Fibroblast of mammary gland (primary cell): ENCODE measurements around the gene ATP2A3.
A peak's percentile ranks its signal among the peaks of the same experiment; 100 is the strongest.

ENCODE experiments used
- DNase-seq: peaks from one replicate; pipeline ENCODE4 v3.0.0-alpha.2; 2010; ENCODE audit warnings: low read depth
- H3K4me3 ChIP-seq: 2 replicates; pipeline ENCODE4 v1.5.1; 2011; ENCODE audit warnings: low read depth, mild to moderate bottlenecking, low read length, moderate library complexity; ENCODE audit not compliant: control insufficient read depth
- TF ChIP-seq, protein P1 (sequence below): conservative IDR thresholded peaks from 2 replicates; pipeline ENCODE4 v1.5.1; 2011; ENCODE audit warnings: low read depth, low read length, inconsistent platforms; ENCODE audit not compliant: control insufficient read depth, insufficient read depth

ATP2A3 gene

DNA sequence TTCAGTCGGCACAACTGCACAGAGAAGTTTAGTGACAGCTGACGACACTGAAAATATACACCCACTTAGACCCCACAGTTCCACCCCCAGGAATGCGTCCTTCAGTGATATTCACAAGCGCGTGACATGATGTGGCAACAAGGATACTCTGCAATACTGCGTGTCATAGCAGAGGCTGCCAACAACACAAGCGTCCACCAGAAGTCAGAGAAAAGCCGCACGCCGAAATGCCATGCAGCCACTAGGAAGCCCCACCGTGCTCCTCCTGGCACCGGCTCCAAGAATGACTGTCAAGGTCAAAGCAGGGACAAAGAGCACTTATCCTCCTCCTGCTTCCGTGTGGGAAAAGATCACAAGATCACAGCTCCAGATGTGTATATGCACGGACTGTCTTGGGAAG lies 3.5 kb downstream of the ATP2A3 start:
- peak; percentile 72 for DNase-seq
- no peak overlapping the region for H3K4me3 ChIP-seq
- TF ChIP-seq, protein P1, sequence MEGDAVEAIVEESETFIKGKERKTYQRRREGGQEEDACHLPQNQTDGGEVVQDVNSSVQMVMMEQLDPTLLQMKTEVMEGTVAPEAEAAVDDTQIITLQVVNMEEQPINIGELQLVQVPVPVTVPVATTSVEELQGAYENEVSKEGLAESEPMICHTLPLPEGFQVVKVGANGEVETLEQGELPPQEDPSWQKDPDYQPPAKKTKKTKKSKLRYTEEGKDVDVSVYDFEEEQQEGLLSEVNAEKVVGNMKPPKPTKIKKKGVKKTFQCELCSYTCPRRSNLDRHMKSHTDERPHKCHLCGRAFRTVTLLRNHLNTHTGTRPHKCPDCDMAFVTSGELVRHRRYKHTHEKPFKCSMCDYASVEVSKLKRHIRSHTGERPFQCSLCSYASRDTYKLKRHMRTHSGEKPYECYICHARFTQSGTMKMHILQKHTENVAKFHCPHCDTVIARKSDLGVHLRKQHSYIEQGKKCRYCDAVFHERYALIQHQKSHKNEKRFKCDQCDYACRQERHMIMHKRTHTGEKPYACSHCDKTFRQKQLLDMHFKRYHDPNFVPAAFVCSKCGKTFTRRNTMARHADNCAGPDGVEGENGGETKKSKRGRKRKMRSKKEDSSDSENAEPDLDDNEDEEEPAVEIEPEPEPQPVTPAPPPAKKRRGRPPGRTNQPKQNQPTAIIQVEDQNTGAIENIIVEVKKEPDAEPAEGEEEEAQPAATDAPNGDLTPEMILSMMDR: no peak

DNA sequence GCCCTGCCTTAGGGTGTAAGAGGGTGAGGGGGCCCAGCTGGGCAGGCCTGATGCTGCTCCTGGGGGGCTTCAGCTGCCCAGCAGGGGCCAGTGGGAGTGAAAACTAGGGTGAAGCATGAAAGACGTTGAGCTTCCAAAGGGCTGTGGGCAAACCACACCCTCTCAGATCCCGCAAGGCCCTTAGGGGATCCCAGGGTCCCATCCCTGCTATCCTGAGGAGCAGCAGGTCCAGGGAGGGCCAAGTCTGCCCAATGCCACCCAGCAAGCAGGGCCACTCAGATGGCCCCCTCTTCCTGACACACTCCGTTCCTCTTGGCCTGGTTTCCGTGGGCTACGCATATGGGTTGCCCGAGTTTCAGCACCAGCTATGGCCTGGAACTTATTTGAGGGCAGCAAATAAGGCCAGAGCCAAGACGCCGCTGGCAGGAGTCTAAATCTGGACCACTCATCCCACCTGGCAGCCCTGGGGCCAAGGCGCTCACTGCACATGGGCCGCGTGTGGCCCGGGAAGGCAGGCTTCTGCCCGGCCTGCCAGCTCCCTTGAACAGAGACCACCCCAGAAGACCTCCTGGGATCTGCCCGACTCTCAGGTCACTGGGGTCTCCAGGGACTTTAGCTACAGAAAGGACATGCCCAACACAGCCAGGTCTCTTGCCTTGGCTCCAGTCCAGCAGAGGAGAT lies 4.2 kb downstream of the ATP2A3 start:
- TF ChIP-seq, protein P1: no peak
- no peak overlapping the region for H3K4me3 ChIP-seq
- DNase-seq: no peak

DNA sequence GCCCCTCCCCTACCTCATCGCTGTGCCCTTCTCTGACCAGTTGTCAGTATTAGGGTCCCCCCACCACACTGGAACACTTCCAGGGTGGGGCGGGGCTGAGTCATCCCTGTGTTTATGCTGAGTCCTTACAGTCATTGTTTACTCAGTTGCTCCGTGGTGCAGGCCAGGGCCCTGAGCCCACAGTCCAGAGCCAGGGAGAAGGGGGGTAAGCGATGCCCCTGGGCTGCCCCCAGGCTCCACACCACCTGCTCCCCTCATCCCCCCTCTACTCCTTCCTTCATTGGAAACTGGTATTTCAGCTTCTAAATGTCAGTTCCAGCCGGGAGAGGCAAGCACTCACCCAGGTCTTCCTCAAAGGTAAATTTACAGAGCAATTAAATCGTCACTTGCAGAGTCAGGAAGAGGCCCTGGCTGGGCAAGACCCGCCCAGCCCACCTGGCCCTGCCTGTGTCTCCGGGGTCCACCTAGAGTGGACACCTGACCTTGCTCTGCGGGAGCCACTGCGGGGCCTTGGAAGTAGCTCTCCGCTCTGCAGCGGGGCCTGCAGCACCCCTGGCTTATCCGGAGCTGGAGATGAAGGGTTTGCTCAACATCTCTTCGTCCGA lies 4.8 kb downstream of the ATP2A3 start:
- TF ChIP-seq, protein P1: no peak
- DNase-seq: peak; percentile 65
- no peak overlapping the region for H3K4me3 ChIP-seq

DNA sequence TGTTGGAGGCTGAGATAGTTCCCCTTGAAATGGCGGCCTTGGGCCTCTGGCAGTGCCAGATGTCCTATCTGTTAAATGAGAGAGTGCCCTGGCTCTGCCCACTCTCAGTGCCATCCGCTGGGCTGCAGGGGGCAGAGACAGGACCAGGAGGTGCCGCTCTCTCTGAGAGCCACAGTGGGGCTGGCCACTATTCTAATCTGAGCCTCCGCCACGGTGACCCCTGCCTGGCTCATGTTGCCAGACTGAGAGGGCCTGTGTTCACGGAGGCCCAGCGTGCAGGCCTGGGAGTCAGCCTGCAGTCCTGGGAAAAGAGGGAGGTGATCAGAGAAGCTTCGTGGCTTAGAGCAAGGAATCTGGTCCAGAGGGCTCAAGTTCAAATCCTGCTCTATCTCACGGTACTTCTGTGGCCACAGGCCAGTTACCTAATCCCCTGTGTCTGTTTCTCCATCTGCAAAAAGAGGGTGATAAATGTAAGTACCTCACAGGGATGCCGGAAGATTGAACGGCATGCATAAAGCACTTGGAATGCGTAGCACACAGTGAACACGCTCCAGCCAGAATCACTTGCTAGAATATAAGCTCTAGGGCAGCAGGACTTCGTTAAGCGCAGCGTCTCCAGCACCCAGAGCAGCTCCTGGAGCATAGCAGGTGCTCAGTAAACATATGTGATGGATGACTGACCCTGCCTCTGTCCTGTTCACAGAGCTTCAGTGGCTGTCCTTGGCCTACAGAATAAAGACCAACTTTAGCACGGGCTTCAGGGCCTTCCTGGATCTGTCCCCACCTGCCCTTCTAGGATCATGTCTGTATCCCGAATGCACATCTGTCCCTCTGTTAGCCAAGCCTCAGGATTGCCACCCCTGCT lies 6.3 kb downstream of the ATP2A3 start:
- TF ChIP-seq, protein P1: no peak
- H3K4me3 ChIP-seq: no peak overlapping the region

DNA sequence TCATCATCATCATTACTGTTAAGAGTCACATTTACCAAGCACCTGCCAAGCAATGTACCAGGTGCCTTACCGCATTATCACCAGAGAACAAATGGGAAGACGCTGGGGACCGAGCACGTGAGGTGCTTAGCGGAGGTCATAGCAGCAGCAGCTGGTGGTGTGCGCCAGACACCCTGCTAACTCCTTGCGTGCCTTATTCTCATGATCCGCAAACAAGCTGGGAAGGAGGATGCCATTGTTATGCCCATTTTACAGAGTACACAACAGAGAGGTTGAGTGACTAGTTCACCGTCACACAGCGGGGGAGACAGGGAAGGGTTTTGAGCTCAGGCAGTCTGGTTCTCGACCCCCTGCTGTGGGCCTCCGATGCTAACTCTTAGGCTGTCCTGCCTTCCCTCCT lies 7.3 kb downstream of the ATP2A3 start:
- no peak for DNase-seq
- H3K4me3 ChIP-seq: no peak overlapping the region
- TF ChIP-seq, protein P1: no peak

More for the DNA sequence above, 6.3 kb downstream of the ATP2A3 start:
- no peak for DNase-seq

DNA sequence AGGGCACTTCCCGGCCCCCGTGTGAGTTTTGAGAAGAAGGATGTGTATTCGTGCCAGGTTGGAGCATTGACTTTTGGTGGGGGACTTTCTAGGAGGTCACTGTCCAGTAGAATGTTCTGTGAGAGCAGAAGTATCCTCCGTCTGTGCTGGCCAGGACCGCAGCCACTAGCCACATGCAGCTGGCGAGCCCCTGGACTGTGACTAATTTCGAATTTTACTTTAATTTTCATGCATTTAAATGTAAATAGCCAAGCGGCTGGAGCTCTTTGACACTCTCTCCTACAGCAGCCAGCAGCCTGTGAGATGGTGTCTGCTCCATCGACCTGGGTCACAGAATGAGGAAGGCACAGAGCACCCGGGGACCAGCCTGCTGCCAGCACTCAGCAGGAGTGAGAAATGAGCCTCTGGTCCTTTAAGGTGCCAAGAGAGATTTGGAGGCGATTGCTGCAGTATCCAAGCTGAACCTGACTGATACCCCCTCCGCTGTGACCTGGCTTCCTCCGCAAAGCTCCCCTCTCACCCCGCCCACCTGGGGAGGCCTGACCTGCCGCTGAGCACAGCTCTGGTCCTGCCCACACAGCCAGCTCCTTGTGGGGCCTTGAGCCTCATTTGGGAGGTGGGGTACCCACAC lies 7.8 kb downstream of the ATP2A3 start:
- H3K4me3 ChIP-seq: no peak overlapping the region
- TF ChIP-seq, protein P1: no peak
- DNase-seq: no peak
